PC-3 (cell line): ENCODE data around the gene DAAM2. TPM values are rescaled to one million over a fixed set of nuclear protein-coding genes. Genes with fewer than 3 reads are reported as not detected.
A peak's percentile ranks its signal among the peaks of the same experiment; 100 is the strongest.

ENCODE experiments used
- ATAC-seq: fragments of 200-7000 bp; cut with Tn5 transposase; 2 replicates; pipeline ENCODE4 v1.9.1; 2020; ENCODE audit warnings: mild to moderate bottlenecking, moderate library complexity
- BruUV-seq: library from RNA; stranded (reverse); fragments of 400-500 nt; replicated peaks from 2 replicates; lab custom pipeline; 2021; lab: Mats Ljungman, UMichigan
- CTCF ChIA-PET: fragments of 300-600 bp; sonication (Branson Sonifier 250); formaldehyde crosslinking; loops from one replicate; lab custom pipeline; 2022; ENCODE audit warnings: antibody characterized with exemption; lab: Charles Lee
- POLR2A ChIA-PET: fragments of 300-600 bp; sonication (Branson Sonifier 250); formaldehyde crosslinking; loops from one replicate; lab custom pipeline; 2022; ENCODE audit warnings: antibody characterized with exemption; ENCODE audit not compliant: unreplicated experiment; lab: Charles Lee
- DNase-seq: peaks from one replicate; pipeline ENCODE4 v3.0.0-alpha.2; 2015
- H2AFZ ChIP-seq: fragments of 300-600 bp; sonication (generic); 2 replicates; pipeline ENCODE4 v1.6.0; 2016; ENCODE audit warnings: antibody characterized with exemption, low read length
- H3F3A ChIP-seq: fragments of 300-600 bp; sonication (generic); one replicate; pipeline ENCODE4 v1.6.0; 2017; ENCODE audit warnings: antibody characterized with exemption, low read length, control low read depth, mild to moderate bottlenecking; ENCODE audit not compliant: unreplicated experiment
- H3K27ac ChIP-seq: fragments of 300-600 bp; sonication (generic); 2 replicates; pipeline ENCODE4 v1.5.1; 2016; ENCODE audit warnings: mild to moderate bottlenecking, low read length
- H3K27me3 ChIP-seq: fragments of 300-600 bp; sonication (generic); 2 replicates; pipeline ENCODE4 v1.6.1; 2016; ENCODE audit warnings: low read length, mixed read lengths
- H3K36me3 ChIP-seq: fragments of 300-600 bp; sonication (generic); 2 replicates; pipeline ENCODE4 v1.6.1; 2016; ENCODE audit warnings: low read depth, mixed run types, low read length, mixed read lengths
- H3K4me1 ChIP-seq: fragments of 300-600 bp; sonication (generic); 2 replicates; pipeline ENCODE4 v1.5.1; 2016; ENCODE audit warnings: low read length; ENCODE audit not compliant: insufficient read depth
- H3K4me2 ChIP-seq: fragments of 300-600 bp; sonication (generic); 2 replicates; pipeline ENCODE4 v1.6.0; 2016; ENCODE audit warnings: low read length
- H3K4me3 ChIP-seq: fragments of 300-600 bp; sonication (generic); 2 replicates; pipeline ENCODE4 v1.5.1; 2016; ENCODE audit warnings: mild to moderate bottlenecking, low read length, mixed read lengths
- H3K79me2 ChIP-seq: fragments of 300-600 bp; sonication (generic); 2 replicates; pipeline ENCODE4 v1.6.1; 2017; ENCODE audit warnings: low read length, mixed read lengths
- H3K9ac ChIP-seq: fragments of 300-600 bp; sonication (generic); 2 replicates; pipeline ENCODE4 v1.6.0; 2016; ENCODE audit warnings: mild to moderate bottlenecking, low read length
- H3K9me2 ChIP-seq: fragments of 300-600 bp; sonication (generic); replicated peaks from 2 replicates; pipeline ENCODE4 v1.6.1; 2016; ENCODE audit warnings: mixed run types, low read length, mixed read lengths
- H3K9me3 ChIP-seq: fragments of 300-600 bp; sonication (generic); 2 replicates; pipeline ENCODE4 v1.6.1; 2016; ENCODE audit warnings: low read length, mixed read lengths
- H4K20me1 ChIP-seq: fragments of 300-600 bp; sonication (generic); 2 replicates; pipeline ENCODE4 v1.6.1; 2016; ENCODE audit warnings: low read length, mixed read lengths
- EZH2 ChIP-seq: fragments of 300-600 bp; sonication (generic); IDR thresholded peaks from one replicate; pipeline ENCODE4 v1.6.1; 2017; ENCODE audit warnings: antibody characterized with exemption, mild to moderate bottlenecking, low read length; ENCODE audit not compliant: unreplicated experiment
- EZH2phosphoT487 ChIP-seq: fragments of 300-600 bp; sonication (generic); IDR thresholded peaks from 2 replicates; pipeline ENCODE4 v1.6.1; 2018; ENCODE audit warnings: mild to moderate bottlenecking, antibody characterized with exemption, low read length, borderline replicate concordance
- intact Hi-C: fragments of 100-400 bp; cut with micrococcal nuclease; formaldehyde crosslinking; loops from 2 replicates; pipeline ENCODE4 v1.9.0; 2023
- total RNA-seq: library from RNA; depleted of rRNA; stranded (reverse); fragments of >200 nt; gene quantifications from 2 replicates; pipeline ENCODE4 v1.2.3, GENCODE V29; 2014
- TF ChIP-seq, protein P1 (sequence below): fragments of 300-600 bp; sonication (generic); conservative IDR thresholded peaks from 2 replicates; pipeline ENCODE4 v1.5.1; 2017; ENCODE audit warnings: antibody characterized with exemption, low read depth, mild to moderate bottlenecking, low read length

The DAAM2 gene
- total RNA-seq, 1 experiment from 2014 or later: not detected

DNA sequence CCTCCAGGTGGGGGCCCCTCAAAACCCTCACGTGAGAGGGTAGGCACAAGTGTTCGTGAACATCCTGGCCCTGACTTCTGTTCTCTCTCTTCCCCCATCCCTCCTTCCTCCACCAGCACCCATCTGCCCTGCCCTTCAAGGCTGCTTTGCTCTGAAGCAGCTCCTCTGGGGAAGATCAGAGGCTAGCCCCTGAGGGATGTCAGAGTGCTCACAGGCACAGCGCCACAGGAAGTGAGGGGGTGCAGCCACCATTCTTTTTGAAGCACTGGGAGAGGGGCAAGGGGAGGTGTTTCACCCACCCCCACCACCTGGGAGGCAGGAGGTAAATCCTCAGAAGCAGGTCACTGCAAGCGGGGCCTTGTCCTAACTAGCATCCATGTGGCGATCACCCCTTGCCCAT lies 130.6 kb downstream of the DAAM2 start:
- Histone ChIP-seq H3K79me2 (no peaks in the 10 kb centered on the region), H3K4me1 (peaks cover 15% of the 10 kb centered on the region), H3K27me3 (no peaks in the 10 kb centered on the region), H3K4me2 (no peak overlapping the region), H3K9me2 (no peaks in the 10 kb centered on the region), H3K9me3 (no peaks in the 10 kb centered on the region), H3K9ac (no peak overlapping the region), H3K36me3 (no peaks in the 10 kb centered on the region), H4K20me1 (no peaks in the 10 kb centered on the region), H3K27ac (no peak overlapping the region), H2AFZ (no peak overlapping the region), H3K4me3 (no peak overlapping the region), H3F3A (no peaks in the 10 kb centered on the region)
- BruUV-seq: no TSS peak
- ChIA-PET POLR2A (no interaction called here), CTCF (no interaction called here)
- intact Hi-C loops: no loop called here
- DNase-seq (no peak), ATAC-seq (no peak)
- TF ChIP-seq EZH2phosphoT487 (no peak), EZH2 (no peak)
- TF ChIP-seq, protein P1, sequence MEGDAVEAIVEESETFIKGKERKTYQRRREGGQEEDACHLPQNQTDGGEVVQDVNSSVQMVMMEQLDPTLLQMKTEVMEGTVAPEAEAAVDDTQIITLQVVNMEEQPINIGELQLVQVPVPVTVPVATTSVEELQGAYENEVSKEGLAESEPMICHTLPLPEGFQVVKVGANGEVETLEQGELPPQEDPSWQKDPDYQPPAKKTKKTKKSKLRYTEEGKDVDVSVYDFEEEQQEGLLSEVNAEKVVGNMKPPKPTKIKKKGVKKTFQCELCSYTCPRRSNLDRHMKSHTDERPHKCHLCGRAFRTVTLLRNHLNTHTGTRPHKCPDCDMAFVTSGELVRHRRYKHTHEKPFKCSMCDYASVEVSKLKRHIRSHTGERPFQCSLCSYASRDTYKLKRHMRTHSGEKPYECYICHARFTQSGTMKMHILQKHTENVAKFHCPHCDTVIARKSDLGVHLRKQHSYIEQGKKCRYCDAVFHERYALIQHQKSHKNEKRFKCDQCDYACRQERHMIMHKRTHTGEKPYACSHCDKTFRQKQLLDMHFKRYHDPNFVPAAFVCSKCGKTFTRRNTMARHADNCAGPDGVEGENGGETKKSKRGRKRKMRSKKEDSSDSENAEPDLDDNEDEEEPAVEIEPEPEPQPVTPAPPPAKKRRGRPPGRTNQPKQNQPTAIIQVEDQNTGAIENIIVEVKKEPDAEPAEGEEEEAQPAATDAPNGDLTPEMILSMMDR: no peak

- Histone ChIP-seq H3K4me1 (peaks cover 15% of the 10 kb centered on the region), H3K9me3 (no peaks in the 10 kb centered on the region), H2AFZ (no peak overlapping the region), H3K9ac (no peak overlapping the region), H3K27ac (no peak overlapping the region), H3K4me3 (no peak overlapping the region), H3K27me3 (no peaks in the 10 kb centered on the region), H3K9me2 (no peaks in the 10 kb centered on the region), H4K20me1 (no peaks in the 10 kb centered on the region), H3F3A (no peaks in the 10 kb centered on the region), H3K36me3 (no peaks in the 10 kb centered on the region), H3K79me2 (no peaks in the 10 kb centered on the region), H3K4me2 (peak overlapping the region; percentile 21; the same call in 1 of the 2 replicates)
- CTCF ChIA-PET: no interaction called here
- POLR2A ChIA-PET: no interaction called here
- TF ChIP-seq, protein P1: no peak
- TF ChIP-seq EZH2phosphoT487 (no peak), EZH2 (no peak)
- no TSS peak for BruUV-seq
- DNase-seq: peak; percentile 68
- intact Hi-C loops: no loop called here
- peak; percentile 18; the same call in 1 of the 2 replicates for ATAC-seq
Measured at GRCh38 chr6:39923394-39923793, 131.2 kb downstream of the DAAM2 start.

DNA sequence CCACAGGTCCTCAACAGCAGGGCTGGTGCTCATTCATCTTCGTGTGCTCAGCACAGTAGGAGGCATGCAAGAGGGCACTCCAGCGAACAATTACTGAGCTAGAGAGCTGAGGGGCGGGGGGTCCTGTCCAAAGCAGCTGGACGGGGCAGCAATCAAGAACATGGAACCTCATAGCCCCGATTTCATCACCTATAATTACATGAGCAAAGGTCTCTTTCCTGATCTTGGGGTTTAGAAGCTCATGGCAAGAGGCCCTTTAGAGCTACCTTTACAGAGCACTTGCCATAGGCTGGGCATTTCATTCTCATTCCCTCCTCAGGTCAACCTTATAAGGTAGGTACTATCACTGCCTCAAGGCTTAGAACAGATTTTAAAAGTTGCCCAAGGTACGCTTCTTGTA lies 131.7 kb downstream of the DAAM2 start:
- no peak overlapping the region for H2AFZ ChIP-seq
- no peak overlapping the region for H3K27ac ChIP-seq
- intact Hi-C loops: no loop called here

More for the DNA sequence above, 131.7 kb downstream of the DAAM2 start:
- Histone ChIP-seq H3K79me2 (no peaks in the 10 kb centered on the region), H3K36me3 (no peaks in the 10 kb centered on the region), H3K27me3 (no peaks in the 10 kb centered on the region), H3K4me3 (no peak overlapping the region), H3F3A (no peaks in the 10 kb centered on the region), H3K9me3 (no peaks in the 10 kb centered on the region), H3K4me1 (peaks cover 17% of the 10 kb centered on the region), H3K9ac (no peak overlapping the region), H4K20me1 (no peaks in the 10 kb centered on the region), H3K9me2 (no peaks in the 10 kb centered on the region), H3K4me2 (peak overlapping the region; percentile 21; the same call in 1 of the 2 replicates)
- POLR2A ChIA-PET: no interaction called here
- no peak for TF ChIP-seq EZH2phosphoT487
- TF ChIP-seq, protein P1: no peak
- DNase-seq: no peak
- ATAC-seq: no peak
- CTCF ChIA-PET: no interaction called here
- BruUV-seq: no TSS peak
